SIG-M5 treated with dmso at 0.1 percent for 504 hours (cell line): ENCODE data around the gene ALDH1A3.
"Not testable (repeated sequence)": the region's sequence is repeated elsewhere in the genome, so short reads cannot be mapped to it uniquely, and the experiment has no call there.

Experiments used
- DNase-seq: peaks from one replicate; lab custom pipeline; 2025; ENCODE audit not compliant: unreplicated experiment; lab: John Stamatoyannopoulos, UW

The ALDH1A3 gene

GRCh38 chr15:100879464-100880138 is at the start of gene ALDH1A3:
ALDH1A3 (plus strand) TSS chr15:100879831; CDS start chr15:100879908, 77 bp downstream.
- DNase-seq, result peak; percentile 15

- no peak for DNase-seq
These were observed 48.2 kb upstream of the ALDH1A3 start for GRCh38 chr15:100831467-100831866.

GRCh38 chr15:100832149-100832942 is 47.3 kb upstream of the ALDH1A3 start:
- DNase-seq, result no peak

- peak; percentile 95 for DNase-seq
These were observed 45.9 kb upstream of the ALDH1A3 start for GRCh38 chr15:100833417-100834389.

GRCh38 chr15:100834731-100835130 is 44.9 kb upstream of the ALDH1A3 start:
- peak; percentile 78 for DNase-seq

- no peak for DNase-seq
These were observed 44.0 kb upstream of the ALDH1A3 start for GRCh38 chr15:100835636-100836035.

GRCh38 chr15:100836501-100836900 is 43.1 kb upstream of the ALDH1A3 start:
- DNase-seq, result no peak

- no peak for DNase-seq
These were observed 38.2 kb upstream of the ALDH1A3 start for GRCh38 chr15:100841426-100841825.

GRCh38 chr15:100842756-100843730 is 36.6 kb upstream of the ALDH1A3 start:
- no peak for DNase-seq

GRCh38 chr15:100844167-100844566 is 35.5 kb upstream of the ALDH1A3 start:
- no peak for DNase-seq

- no peak for DNase-seq
These were observed 34.9 kb upstream of the ALDH1A3 start for GRCh38 chr15:100844778-100845177.

- no peak for DNase-seq
These were observed 32.4 kb upstream of the ALDH1A3 start for GRCh38 chr15:100847194-100847593.

- peak; percentile 43 for DNase-seq
These were observed 30.4 kb upstream of the ALDH1A3 start for GRCh38 chr15:100849021-100849854.

GRCh38 chr15:100849855-100850218 is 29.8 kb upstream of the ALDH1A3 start:
- no peak for DNase-seq

- DNase-seq, result not testable (repeated sequence)
These were observed 28.1 kb upstream of the ALDH1A3 start for GRCh38 chr15:100851428-100852015.

GRCh38 chr15:100852630-100853029 is 27.0 kb upstream of the ALDH1A3 start:
- DNase-seq, result no peak

GRCh38 chr15:100853676-100854440 is 25.8 kb upstream of the ALDH1A3 start:
- no peak for DNase-seq

GRCh38 chr15:100856867-100857266 is 22.8 kb upstream of the ALDH1A3 start:
- no peak for DNase-seq
